CD4-positive, CD25-positive, alpha-beta regulatory T cell (primary cell): ENCODE measurements around the gene DIPK1C. TPM values are rescaled to one million over a fixed set of nuclear protein-coding genes. Genes with fewer than 3 reads are reported as not detected.

ENCODE experiments used
- ATAC-seq, 2 donors: fragments of 150-1000 bp; cut with Tn5 transposase; one replicate each; pipeline ENCODE4 v1.10.0; 2021; ENCODE audit warnings: low read depth in 2 of 2, moderate number of reproducible peaks in 2 of 2, moderate library complexity in 1 of 2
- DNase-seq, 3 donors: peaks; one replicate each; pipeline versions ENCODE4 v3.0.0 to v3.0.0-alpha.2; 2012 to 2022; ENCODE audit warnings: mixed read lengths in 1 of 3
- H3K27ac ChIP-seq: one replicate; pipeline ENCODE4 v1.7.0; 2013; ENCODE audit warnings: mild to moderate bottlenecking, low read length; ENCODE audit not compliant: insufficient read depth, poor library complexity, severe bottlenecking
- H3K27me3 ChIP-seq: one replicate; pipeline ENCODE4 v1.7.0; 2013; ENCODE audit warnings: low read length; ENCODE audit not compliant: control insufficient read depth, insufficient read depth
- H3K36me3 ChIP-seq: one replicate; pipeline ENCODE4 v1.7.0; 2013; ENCODE audit warnings: mild to moderate bottlenecking, low read length, moderate library complexity; ENCODE audit not compliant: control insufficient read depth, insufficient read depth
- H3K4me1 ChIP-seq: 2 replicates; pipeline ENCODE4 v1.7.0; 2013; ENCODE audit warnings: mild to moderate bottlenecking, low read length; ENCODE audit not compliant: insufficient read depth, control insufficient read depth, poor library complexity, severe bottlenecking
- H3K4me3 ChIP-seq: one replicate; pipeline ENCODE4 v1.7.0; 2013; ENCODE audit warnings: low read depth, mild to moderate bottlenecking, low read length, moderate library complexity
- H3K9me3 ChIP-seq, 2 experiments: 1 replicate in 1 of 2; 2 replicates in 1 of 2; pipeline ENCODE4 v1.7.0; 2013; ENCODE audit warnings: low read length in 2 of 2, mild to moderate bottlenecking in 1 of 2, moderate library complexity in 1 of 2; ENCODE audit not compliant: control insufficient read depth in 2 of 2
- H3K27ac Mint-ChIP-seq, 3 donors: one replicate each; pipeline ENCODE4 v1.8.0; 2020 to 2022; ENCODE audit warnings: mild to moderate bottlenecking in 3 of 3, mixed read lengths in 3 of 3, moderate library complexity in 2 of 3
- H3K27me3 Mint-ChIP-seq: one replicate; pipeline ENCODE4 v1.8.0; 2022; ENCODE audit warnings: mild to moderate bottlenecking, mixed read lengths
- H3K36me3 Mint-ChIP-seq: one replicate; pipeline ENCODE4 v1.8.0; 2020; ENCODE audit warnings: mixed read lengths
- H3K4me1 Mint-ChIP-seq, 4 donors: one replicate each; pipeline ENCODE4 v1.8.0; 2020 to 2022; ENCODE audit warnings: mixed read lengths in 4 of 4, mild to moderate bottlenecking in 1 of 4
- H3K4me3 Mint-ChIP-seq, 4 donors: one replicate each; pipeline ENCODE4 v1.8.0; 2020 to 2022; ENCODE audit warnings: mild to moderate bottlenecking in 4 of 4, mixed read lengths in 4 of 4, moderate library complexity in 3 of 4
- H3K9me3 Mint-ChIP-seq, 7 donors: one replicate each; pipeline ENCODE4 v1.8.0; 2020 to 2022; ENCODE audit warnings: mixed read lengths in 7 of 7, mild to moderate bottlenecking in 3 of 7, moderate library complexity in 2 of 7
- polyA plus RNA-seq, 4 donors: library from polyadenylated mRNA; unstranded; fragments of 300-500 nt; fragmentation: Illumina TruSeq; gene quantifications; one replicate each; pipeline ENCODE4 v1.2.3, GENCODE V29; 2021
- total RNA-seq: library from RNA; stranded (reverse); gene quantifications from one replicate; pipeline ENCODE4 v1.2.3, GENCODE V29; 2022

Gene DIPK1C
- total and polyA plus RNA-seq, 5 donors from 2014 or later, result not detected

GRCh38 chr18:74418023-74418422 lies 39.1 kb downstream of the DIPK1C start:
- H3K4me1 Mint-ChIP-seq, result no peaks in the 10 kb centered on the region
- Histone ChIP-seq H3K27ac (no peak overlapping the region), H3K36me3 (no peaks in the 10 kb centered on the region), H3K27me3 (no peaks in the 10 kb centered on the region), H3K9me3 (no peaks in the 10 kb centered on the region), H3K4me3 (no peak overlapping the region), H3K4me1 (no peaks in the 10 kb centered on the region)
- DNase-seq (no peak), ATAC-seq (no peak)
- H3K9me3 Mint-ChIP-seq, result peaks cover 0 to 4% (median 0%) of the 10 kb centered on the region in 7 donors
- H3K27me3 Mint-ChIP-seq, result peaks cover 4% of the 10 kb centered on the region
- H3K27ac Mint-ChIP-seq, result no peak overlapping the region
- no peaks in the 10 kb centered on the region for H3K36me3 Mint-ChIP-seq
- no peak overlapping the region for H3K4me3 Mint-ChIP-seq

- DNase-seq, result no peak
- Mint-ChIP-seq H3K9me3 (peaks cover 0 to 4% (median 0%) of the 10 kb centered on the region in 7 donors), H3K27me3 (peaks cover 10% of the 10 kb centered on the region), H3K4me1 (peaks cover 0 to 5% (median under 1%) of the 10 kb centered on the region in 4 donors), H3K27ac (no peak overlapping the region), H3K4me3 (no peak overlapping the region), H3K36me3 (no peaks in the 10 kb centered on the region)
- Histone ChIP-seq H3K36me3 (no peaks in the 10 kb centered on the region), H3K4me1 (no peaks in the 10 kb centered on the region), H3K4me3 (no peak overlapping the region), H3K27ac (no peak overlapping the region), H3K27me3 (no peaks in the 10 kb centered on the region), H3K9me3 (no peaks in the 10 kb centered on the region)
- ATAC-seq, result no peak
Measured at GRCh38 chr18:74416124-74416523, 41.0 kb downstream of the DIPK1C start.

- H3K4me3 Mint-ChIP-seq, result no peak overlapping the region
- Histone ChIP-seq H3K4me3 (no peak overlapping the region), H3K27ac (no peak overlapping the region), H3K36me3 (no peaks in the 10 kb centered on the region), H3K27me3 (no peaks in the 10 kb centered on the region), H3K9me3 (no peaks in the 10 kb centered on the region), H3K4me1 (no peaks in the 10 kb centered on the region)
- no peak overlapping the region for H3K27ac Mint-ChIP-seq
- H3K9me3 Mint-ChIP-seq, result peaks cover 0 to 4% (median 0%) of the 10 kb centered on the region in 7 donors
- DNase-seq (no peak), ATAC-seq (no peak)
- no peaks in the 10 kb centered on the region for H3K36me3 Mint-ChIP-seq
- H3K27me3 Mint-ChIP-seq, result peaks cover 12% of the 10 kb centered on the region
- peaks cover 0 to 5% (median 5%) of the 10 kb centered on the region in 4 donors for H3K4me1 Mint-ChIP-seq
Measured at GRCh38 chr18:74414953-74415515, 42.1 kb downstream of the DIPK1C start.

- peaks cover 0 to 8% (median 5%) of the 10 kb centered on the region in 4 donors for H3K4me1 Mint-ChIP-seq
- H3K27ac Mint-ChIP-seq, result peak overlapping the region in 1 of 3 donors; percentile 32
- no peak for DNase-seq
- no peaks in the 10 kb centered on the region for H3K9me3 ChIP-seq
- no peak overlapping the region for H3K27ac ChIP-seq
- peaks cover 2% of the 10 kb centered on the region for H3K36me3 Mint-ChIP-seq
- H3K27me3 Mint-ChIP-seq, result peaks cover 16% of the 10 kb centered on the region
- no peak overlapping the region for H3K4me3 ChIP-seq
- no peaks in the 10 kb centered on the region for H3K27me3 ChIP-seq
- H3K4me1 ChIP-seq, result no peaks in the 10 kb centered on the region
- H3K4me3 Mint-ChIP-seq, result no peak overlapping the region
- H3K9me3 Mint-ChIP-seq, result peaks cover 0 to 4% (median 0%) of the 10 kb centered on the region in 7 donors
- H3K36me3 ChIP-seq, result no peaks in the 10 kb centered on the region
- ATAC-seq, result no peak
Measured at GRCh38 chr18:74413836-74414235, 43.3 kb downstream of the DIPK1C start.

GRCh38 chr18:74412116-74412880 lies 44.8 kb downstream of the DIPK1C start:
- no peak overlapping the region for H3K27ac ChIP-seq
- DNase-seq, result no peak
- Mint-ChIP-seq H3K27me3 (peaks cover 18% of the 10 kb centered on the region), H3K4me1 (peaks cover 11 to 23% (median 16%) of the 10 kb centered on the region in 4 donors), H3K9me3 (peaks cover 0 to 5% (median 0%) of the 10 kb centered on the region in 7 donors), H3K4me3 (no peak overlapping the region), H3K36me3 (peaks cover 3% of the 10 kb centered on the region), H3K27ac (no peak overlapping the region)
- H3K4me3 ChIP-seq, result no peak overlapping the region
- no peaks in the 10 kb centered on the region for H3K9me3 ChIP-seq
- no peaks in the 10 kb centered on the region for H3K27me3 ChIP-seq
- no peaks in the 10 kb centered on the region for H3K36me3 ChIP-seq
- no peak for ATAC-seq
- peaks cover 9% of the 10 kb centered on the region for H3K4me1 ChIP-seq

GRCh38 chr18:74411475-74411874 lies 45.6 kb downstream of the DIPK1C start:
- Histone ChIP-seq H3K4me1 (peaks cover 9% of the 10 kb centered on the region), H3K27me3 (no peaks in the 10 kb centered on the region), H3K9me3 (no peaks in the 10 kb centered on the region), H3K36me3 (no peaks in the 10 kb centered on the region), H3K4me3 (no peak overlapping the region), H3K27ac (no peak overlapping the region)
- Mint-ChIP-seq H3K27me3 (peaks cover 18% of the 10 kb centered on the region), H3K4me3 (peak overlapping the region in 2 of 4 donors; percentile 48 to 63), H3K4me1 (peaks cover 11 to 25% (median 17%) of the 10 kb centered on the region in 4 donors), H3K9me3 (peaks cover 0 to 4% (median 0%) of the 10 kb centered on the region in 7 donors), H3K36me3 (peaks cover 3% of the 10 kb centered on the region), H3K27ac (no peak overlapping the region)
- no peak for ATAC-seq
- DNase-seq, result no peak

- peaks cover 9% of the 10 kb centered on the region for H3K4me1 ChIP-seq
- no peak overlapping the region for H3K4me3 Mint-ChIP-seq
- peaks cover 3% of the 10 kb centered on the region for H3K36me3 Mint-ChIP-seq
Measured at GRCh38 chr18:74410441-74410992, 46.6 kb downstream of the DIPK1C start.

More at GRCh38 chr18:74410441-74410992, 46.6 kb downstream of the DIPK1C start:
- Mint-ChIP-seq H3K27me3 (peaks cover 18% of the 10 kb centered on the region), H3K9me3 (peaks cover 0 to 4% (median 0%) of the 10 kb centered on the region in 7 donors), H3K4me1 (peaks cover 11 to 25% (median 17%) of the 10 kb centered on the region in 4 donors), H3K27ac (no peak overlapping the region)
- no peaks in the 10 kb centered on the region for H3K27me3 ChIP-seq
- no peak overlapping the region for H3K4me3 ChIP-seq
- H3K27ac ChIP-seq, result no peak overlapping the region
- DNase-seq, result no peak
- no peaks in the 10 kb centered on the region for H3K9me3 ChIP-seq
- H3K36me3 ChIP-seq, result no peaks in the 10 kb centered on the region
- no peak for ATAC-seq
